ENCODE data around the gene LSP1.
"Not testable (repeated sequence)": the region's sequence is repeated elsewhere in the genome, so short reads cannot be mapped to it uniquely, and the experiment has no call there.

Gene LSP1

GRCh38 chr11:1877211-1878136 lies 24.6 kb downstream of the LSP1 start:
- no peak for DNase-seq (ENCODE audit: low read depth)

- DNase-seq (ENCODE audit: low read depth) = no peak
Observed at GRCh38 chr11:1878137-1879031, 25.5 kb downstream of the LSP1 start.

GRCh38 chr11:1879342-1879940 lies 26.6 kb downstream of the LSP1 start:
- DNase-seq (ENCODE audit: low read depth) = no peak

GRCh38 chr11:1879941-1880720 lies 27.2 kb downstream of the LSP1 start:
- DNase-seq (ENCODE audit: low read depth) = no peak

GRCh38 chr11:1880746-1881441 lies 28.0 kb downstream of the LSP1 start:
- DNase-seq (ENCODE audit: low read depth) = no peak

- DNase-seq (ENCODE audit: low read depth) = no peak
Observed at GRCh38 chr11:1881442-1882264, 28.8 kb downstream of the LSP1 start.

- no peak for DNase-seq (ENCODE audit: low read depth)
Observed at GRCh38 chr11:1882265-1883238, 29.7 kb downstream of the LSP1 start.

- DNase-seq (ENCODE audit: low read depth) = no peak
Observed at GRCh38 chr11:1883346-1884302, 30.7 kb downstream of the LSP1 start.

- DNase-seq (ENCODE audit: low read depth) = no peak
Observed at GRCh38 chr11:1884303-1884700, 31.4 kb downstream of the LSP1 start.

GRCh38 chr11:1886551-1886950 lies 33.7 kb downstream of the LSP1 start:
- not testable (repeated sequence) for DNase-seq (ENCODE audit: low read depth)

- no peak for DNase-seq (ENCODE audit: low read depth)
Observed at GRCh38 chr11:1887451-1888346, 34.8 kb downstream of the LSP1 start.

- DNase-seq (ENCODE audit: low read depth) = no peak
Observed at GRCh38 chr11:1888347-1888753, 35.5 kb downstream of the LSP1 start.

- no peak for DNase-seq (ENCODE audit: low read depth)
Observed at GRCh38 chr11:1888811-1889210, 35.9 kb downstream of the LSP1 start.

GRCh38 chr11:1889224-1889930 lies 36.5 kb downstream of the LSP1 start:
- DNase-seq (ENCODE audit: low read depth) = peak; percentile 68

- no peak for DNase-seq (ENCODE audit: low read depth)
Observed at GRCh38 chr11:1889941-1890855, 37.3 kb downstream of the LSP1 start.
